Renal pelvis (tissue), 4 donors: ENCODE results near the gene LARGE1. TPM values are rescaled to one million over a fixed set of nuclear protein-coding genes. Genes with fewer than 3 reads are reported as not detected.
A peak's percentile ranks its signal among the peaks of the same experiment; 100 is the strongest.

Experiments used
- DNase-seq: peaks from one replicate; pipeline ENCODE4 v3.0.0-alpha.2; 2013
- polyA plus RNA-seq, 3 donors: library from polyadenylated mRNA; unstranded; fragments of 120-200 nt; gene quantifications; one replicate each; pipeline ENCODE4 v1.2.1, GENCODE V29; 2013; ENCODE audit not compliant: insufficient read length in 3 of 3

The LARGE1 gene
- polyA plus RNA-seq, 3 donors = 27.6 to 31.2 (median 28.1) TPM

DNA sequence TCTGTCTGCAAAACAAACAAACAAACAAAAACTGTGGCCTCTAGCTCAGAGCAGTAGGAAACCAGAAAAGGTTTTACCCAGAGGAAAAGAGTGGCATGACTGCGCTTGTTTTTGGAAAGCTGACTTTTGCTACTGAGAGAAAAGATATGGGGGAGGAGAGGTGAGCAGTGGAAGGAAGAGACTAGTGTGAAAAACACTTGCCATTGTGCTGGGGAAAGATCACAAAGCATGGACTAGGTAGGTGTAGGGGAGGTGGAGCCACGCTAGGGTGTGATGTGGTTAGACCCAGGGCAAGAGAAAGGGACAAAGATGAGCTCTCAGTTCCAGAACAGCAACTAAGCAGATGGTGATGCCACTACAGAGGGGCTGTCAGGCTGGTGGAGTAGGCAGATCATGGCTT lies 319.2 kb downstream of the LARGE1 start:
- no peak for DNase-seq

DNA sequence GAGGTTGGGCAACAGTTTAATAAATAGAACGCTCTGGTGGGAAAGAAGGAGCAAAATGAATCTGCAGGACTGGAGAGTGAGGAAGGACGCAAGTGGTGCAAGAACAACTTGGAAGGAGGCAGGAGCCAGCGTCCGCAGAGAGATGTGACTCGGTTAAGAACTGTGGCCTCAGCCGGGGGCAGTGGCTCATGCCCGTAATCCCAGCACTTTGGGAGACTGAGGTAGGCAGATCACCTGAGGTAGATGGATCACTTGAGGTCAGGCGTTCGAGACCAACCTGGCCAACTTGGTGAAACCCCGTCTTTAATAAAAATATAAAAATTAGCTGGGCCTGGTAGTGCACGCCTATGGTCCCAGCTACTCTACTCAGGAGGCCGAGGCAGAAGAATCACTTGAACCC lies 319.7 kb downstream of the LARGE1 start:
- no peak for DNase-seq

DNA sequence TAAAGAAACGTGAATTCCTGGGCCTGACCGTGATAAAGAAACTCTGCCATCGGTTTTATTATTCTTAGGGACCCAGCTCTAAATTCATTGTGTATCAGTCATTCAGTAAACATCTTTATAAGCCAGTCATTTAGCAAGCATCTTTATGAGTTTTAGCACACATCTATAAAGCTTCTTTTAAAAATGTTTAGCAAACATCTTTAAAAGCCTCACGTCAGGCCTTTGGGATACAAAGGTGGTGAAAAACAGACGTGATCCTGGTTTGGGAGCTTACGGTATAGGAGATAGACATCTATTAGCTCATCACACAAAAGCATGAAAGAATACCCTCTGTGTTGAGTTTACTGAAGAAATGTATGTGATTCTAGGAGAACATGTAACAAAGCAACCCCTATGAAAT lies 320.2 kb downstream of the LARGE1 start:
- no peak for DNase-seq

DNA sequence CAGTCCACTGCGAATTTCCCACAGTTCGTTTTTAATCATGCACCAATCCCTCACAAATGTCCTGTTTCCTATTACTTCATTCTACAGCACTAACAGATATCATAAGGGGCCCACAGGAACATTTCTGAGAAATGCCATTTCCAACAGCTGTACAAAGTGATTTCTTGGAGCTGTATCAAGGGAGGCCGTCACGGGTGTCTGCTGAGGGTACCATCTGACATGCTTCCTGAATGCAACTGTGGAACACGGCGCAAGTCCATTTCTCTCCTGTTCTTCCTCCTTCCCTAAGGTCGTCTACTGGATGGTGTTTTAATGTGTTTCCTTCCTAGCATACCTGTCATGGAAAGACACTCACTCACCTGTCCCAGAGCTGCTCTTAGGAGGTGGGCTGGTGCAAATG lies 320.7 kb downstream of the LARGE1 start:
- DNase-seq = no peak

DNA sequence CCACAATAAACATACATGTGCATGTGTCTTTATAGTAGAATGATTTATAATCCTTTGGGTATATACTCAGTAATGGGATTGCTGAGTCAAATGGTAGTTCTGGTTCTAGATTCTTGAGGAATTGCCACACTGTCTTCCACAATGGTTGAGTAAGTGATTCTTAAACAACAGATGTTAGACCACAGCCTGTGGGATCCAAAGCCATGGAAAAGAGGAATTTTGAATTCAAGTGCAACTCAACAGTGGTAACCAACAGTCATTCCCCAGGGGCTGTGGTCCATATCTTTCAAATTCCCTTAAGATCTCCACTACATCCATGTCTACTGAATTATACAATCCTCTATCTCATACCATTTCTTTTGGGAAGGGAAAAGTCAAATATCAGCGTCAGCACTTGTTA lies 321.5 kb downstream of the LARGE1 start:
- no peak for DNase-seq

DNA sequence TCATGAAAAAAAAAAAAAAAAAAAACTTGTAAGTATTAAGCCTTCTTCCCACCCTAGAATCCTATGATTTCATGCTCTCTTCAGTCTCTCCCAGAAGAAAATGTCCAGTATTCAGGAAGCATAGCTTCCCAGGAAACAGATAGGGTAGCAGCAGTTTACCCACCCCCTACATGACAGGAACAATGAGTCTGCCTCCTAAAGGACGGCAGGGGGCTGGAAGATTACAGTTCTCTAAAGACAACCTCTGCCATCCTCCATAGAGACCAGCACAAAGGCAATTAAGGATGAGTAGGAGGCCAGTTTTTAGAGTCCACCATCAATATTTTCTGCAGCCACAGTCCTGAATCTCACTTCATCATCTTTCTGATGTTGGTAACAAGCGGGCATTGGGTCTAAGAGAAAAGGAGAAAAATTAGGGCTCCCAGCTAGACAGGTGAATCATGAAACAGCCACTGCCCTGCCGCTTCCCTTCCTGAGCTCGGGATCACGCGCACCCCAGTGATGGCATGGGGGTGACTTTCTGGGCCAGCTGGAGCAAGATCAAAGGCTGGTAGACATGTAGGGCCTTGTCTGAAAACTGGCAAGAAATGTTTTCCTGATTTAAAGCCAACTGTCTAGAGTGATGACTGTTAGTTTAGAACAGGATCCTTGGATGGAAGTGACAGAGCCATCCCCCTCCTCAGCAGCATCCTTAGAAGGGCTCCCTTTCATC lies 322.8 kb downstream of the LARGE1 start:
- no peak for DNase-seq

DNA sequence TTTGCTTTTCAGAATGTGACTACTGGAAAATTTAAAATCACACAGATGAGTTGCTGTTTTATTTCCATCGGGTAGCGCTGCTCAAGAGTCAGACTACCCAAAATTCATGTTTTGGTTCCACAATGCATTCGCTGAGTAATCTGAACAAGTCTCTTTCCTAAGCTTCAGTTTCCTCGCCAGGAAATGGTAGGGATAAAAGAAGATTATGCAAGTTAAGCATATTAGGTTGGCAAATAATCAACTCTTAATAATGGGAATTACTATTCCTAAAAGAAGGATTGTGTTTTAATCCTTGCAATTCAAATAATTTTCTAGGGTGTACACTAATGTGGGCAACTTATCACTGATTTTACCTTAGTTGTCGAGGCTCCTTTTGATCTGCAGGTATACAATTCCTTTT lies 326.5 kb downstream of the LARGE1 start:
- no peak for DNase-seq

DNA sequence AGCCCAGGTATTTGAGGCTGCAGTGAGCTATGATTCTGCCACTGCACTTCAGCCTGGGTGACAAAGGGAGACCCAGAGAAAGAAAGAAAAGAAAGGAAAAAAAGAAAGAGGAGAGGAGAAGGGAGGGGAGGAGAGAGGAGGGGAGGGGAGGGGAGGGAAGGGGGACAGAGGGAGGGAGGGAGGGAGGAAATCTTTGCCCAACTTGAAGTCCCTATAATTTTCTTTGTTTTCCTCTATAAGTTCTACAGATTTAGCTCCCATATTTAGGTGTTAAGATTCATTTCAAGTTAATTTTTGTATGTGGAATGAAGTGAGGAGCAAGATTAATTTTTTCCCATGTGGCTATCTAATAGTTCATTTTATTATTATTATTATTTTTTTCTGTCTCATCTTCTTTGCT lies 328.3 kb downstream of the LARGE1 start:
- DNase-seq = no peak

DNA sequence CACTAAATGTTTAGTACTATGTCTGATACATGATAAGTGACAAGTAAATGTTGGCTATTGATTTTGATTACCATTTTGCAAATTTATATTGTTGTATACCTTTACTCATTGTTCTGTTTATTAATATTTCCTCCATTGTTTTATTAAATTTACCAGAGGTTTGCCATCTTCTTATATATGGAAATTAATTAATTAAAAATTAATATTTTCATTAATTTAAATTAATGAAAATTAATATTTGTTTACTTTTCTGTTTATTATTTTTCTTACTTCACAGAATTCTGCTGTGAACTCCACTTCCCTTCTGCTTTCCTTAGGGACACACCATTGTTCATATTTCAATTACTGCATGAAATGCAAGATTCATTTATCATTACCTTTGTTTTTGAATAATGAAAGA lies 331.0 kb downstream of the LARGE1 start:
- DNase-seq = no peak

DNA sequence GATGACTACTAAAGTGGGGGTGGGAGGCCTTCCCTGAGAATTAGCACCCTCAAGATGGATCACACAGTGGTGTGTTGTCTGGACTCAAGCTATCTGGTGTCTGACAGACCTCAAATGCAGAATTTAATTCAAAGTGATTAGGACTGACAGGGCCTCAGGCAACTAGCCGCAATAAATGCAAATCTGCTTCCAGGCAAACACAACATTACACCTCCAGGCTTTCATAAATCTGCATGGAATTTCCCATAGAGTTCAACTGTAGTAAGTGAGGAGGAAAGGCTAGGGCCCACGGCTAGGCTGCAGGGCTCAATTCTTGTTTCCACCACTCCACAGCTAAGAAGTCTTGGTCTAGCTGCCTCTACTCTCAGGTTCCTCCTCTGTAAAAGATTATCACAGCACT lies 331.4 kb downstream of the LARGE1 start:
- DNase-seq = no peak

DNA sequence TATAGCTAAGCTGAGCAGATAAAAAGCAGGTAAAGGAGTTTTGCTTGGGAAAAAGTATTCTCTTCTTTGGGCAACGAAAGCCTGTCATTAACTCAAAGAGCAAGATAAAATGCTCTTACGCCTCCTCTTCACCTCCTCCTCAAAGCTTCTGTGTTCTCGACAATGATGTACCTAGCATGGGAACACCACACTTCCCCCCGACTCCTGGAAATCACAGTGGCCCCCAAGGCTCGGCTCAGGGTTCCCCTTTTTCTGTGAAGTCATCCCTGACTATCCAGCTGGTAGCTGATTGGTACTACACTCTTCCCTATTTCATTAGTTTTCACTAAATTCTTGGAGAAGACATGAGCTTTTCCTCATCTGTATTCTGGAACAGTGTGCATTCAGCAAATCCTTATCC lies 336.1 kb downstream of the LARGE1 start:
- no peak for DNase-seq

DNA sequence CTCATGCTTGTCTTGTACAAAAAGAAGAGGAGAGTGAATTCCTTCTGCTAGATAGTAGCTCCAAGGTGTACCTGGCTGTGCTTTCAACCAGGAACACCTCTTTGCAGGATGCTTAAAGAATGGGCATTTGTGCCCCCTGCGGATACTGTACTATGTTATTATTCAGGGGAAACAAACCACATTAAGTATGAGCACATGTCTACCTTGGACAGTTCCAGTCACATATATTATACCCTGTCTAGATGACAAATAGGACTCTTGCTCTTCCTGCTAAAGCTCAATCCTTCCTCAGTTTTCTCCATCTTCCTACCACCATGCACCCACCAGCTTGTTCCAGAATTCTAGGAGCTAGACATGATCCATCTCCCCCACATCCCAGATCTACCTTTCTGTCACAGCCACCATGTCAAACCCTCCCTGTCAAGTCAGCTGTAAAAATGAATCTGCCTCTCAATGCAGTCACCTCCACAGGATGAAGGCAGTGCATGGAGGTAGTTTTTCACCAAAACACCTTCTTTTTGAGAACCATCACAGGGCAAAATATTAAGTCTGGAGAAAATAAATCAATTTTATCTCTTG lies 337.4 kb downstream of the LARGE1 start:
- no peak for DNase-seq

DNA sequence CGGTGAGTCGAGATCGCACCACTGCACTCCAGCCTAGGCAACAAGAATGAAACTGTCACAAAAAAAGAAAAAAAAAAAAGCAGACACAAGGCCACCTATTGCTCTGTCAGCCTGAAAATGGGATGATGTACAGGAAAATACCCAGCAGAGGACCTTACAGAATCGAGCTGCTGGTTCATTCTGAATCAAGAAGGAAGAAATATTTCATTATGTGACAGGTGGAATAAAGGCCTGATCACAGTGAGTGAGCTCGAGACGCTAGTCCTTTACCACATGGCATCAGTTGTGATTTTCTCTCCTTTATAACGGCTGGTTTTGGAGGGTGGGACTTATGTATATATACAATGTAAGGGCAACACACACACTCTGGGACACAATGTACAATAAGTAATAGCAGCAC lies 340.0 kb downstream of the LARGE1 start:
- DNase-seq = no peak

DNA sequence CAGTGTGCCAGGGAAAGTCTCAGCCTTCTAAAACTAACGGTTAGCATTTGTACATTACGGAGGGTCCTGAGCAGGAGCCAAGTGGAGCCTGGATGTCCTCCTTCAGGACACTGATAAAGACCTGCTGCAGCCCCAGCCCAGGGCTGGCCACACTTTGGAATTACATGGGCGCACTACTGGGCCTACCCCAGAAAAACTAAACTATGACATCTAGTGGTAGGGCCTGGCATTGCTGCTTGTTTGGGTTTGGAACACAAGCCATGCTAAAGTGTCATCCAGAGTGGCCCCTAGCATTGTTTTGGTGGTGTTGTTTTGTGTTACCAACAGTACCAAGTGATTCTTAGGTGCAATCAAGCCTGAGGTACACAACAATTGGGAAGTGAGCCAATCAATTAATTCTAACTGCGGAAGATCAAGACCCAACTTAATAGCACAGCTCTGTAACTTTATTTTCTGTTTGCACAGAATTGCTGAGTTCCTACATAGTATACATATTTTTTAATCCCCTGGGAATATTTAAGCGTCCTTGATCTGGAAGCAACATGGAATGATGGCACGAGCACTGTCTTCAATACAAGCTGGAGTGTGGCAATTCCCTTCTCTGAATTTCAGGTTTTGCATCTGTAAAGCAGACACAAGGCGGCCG lies 340.7 kb downstream of the LARGE1 start:
- no peak for DNase-seq

DNA sequence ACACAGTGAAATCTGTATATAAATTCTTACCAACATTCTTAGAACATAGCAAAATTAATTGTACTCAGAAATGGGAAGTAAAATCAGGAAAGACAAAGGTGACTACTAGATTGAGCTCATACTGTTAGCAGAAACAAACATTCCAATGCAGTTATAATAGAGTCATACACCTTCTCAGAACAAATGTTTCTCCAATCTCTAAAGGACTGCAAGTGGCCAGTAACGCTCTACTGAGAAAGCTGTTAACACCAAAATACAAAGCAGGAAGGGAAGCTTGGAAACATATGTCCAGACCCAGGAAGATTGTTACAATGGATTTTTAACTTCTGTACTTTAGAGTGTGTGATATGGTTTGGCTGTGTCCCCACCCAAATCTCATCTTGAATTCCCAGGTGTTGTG lies 341.5 kb downstream of the LARGE1 start:
- no peak for DNase-seq

DNA sequence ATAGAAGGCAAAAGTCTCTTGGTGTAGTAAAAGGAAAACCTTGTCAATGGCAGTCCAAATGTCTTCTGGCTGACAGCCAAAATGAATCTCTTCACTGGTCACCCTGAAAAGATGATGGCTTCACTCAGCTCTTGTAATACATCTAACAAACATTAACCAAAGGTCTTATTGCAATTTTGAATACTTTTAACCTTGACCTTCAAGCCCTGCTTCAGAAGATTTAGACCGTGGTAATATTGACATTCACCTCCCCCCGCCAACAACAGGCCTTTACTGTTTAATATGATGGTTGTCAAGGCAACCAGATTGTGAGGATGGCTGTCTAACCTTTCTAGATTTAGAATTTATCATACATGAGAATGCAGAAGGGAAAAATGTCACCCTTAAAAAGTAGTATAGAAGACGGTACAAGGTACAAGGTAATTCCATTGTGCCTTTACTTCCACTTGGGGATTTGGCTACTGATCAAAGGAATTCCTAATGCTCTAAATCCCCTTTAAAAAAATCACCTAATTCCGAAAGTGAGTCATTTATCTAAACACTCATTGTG lies 342.3 kb downstream of the LARGE1 start:
- DNase-seq = no peak

DNA sequence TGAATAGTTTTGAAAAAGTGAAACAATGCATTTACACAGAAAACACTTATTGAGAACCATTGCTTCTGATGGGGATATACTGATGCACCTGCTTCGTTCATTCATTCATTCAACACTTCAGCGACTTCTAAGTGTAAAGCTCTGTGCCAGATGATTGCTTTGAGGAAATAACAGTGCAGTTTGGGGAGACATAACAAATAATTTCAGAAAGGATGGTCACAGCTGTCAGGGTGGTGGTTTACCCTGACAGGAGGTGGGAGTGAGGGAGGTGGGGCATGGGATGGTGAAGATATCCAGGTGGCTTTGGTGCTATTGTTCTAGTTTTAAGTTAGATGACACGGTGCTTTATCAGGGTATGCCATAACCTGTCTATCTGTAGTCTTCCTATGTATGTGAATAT lies 344.1 kb downstream of the LARGE1 start:
- DNase-seq = no peak

DNA sequence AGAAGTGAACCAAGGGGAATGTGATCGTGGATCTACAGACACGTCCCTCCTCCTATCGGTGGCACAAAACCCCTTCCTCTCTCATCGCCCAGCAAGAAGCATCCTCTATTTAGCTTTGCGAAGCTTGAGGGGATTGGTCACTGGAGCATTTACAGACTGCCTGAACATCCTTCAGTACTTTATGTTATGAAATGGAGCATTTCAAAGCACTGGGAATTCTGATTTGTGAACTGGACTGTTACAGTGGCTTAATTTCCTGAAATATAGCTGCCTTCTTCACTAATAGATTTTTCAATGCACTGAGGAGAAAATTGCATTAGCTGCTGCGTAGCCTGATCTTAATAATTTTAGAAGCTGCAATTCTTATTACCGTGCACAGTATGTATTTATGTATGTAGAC lies 344.5 kb downstream of the LARGE1 start:
- DNase-seq = no peak

DNA sequence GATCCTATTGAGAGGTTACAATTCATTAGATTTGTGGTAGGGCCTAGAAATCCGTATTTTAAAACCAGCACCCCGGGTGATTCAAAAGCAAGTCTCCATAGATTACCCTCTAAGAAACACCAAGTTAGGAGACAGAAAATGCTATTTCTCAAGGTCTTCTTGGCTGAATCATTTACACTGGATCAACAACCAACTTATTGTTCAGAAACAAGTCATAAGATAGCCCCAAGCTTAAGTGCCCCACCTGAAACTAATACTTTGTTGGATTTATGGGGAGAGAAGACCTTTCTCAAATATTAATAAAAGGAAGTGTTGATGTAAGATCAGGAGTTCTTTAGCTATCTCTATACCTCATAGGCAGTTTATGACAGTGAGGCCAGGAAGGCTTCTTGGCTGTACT lies 345.2 kb downstream of the LARGE1 start:
- DNase-seq = no peak

DNA sequence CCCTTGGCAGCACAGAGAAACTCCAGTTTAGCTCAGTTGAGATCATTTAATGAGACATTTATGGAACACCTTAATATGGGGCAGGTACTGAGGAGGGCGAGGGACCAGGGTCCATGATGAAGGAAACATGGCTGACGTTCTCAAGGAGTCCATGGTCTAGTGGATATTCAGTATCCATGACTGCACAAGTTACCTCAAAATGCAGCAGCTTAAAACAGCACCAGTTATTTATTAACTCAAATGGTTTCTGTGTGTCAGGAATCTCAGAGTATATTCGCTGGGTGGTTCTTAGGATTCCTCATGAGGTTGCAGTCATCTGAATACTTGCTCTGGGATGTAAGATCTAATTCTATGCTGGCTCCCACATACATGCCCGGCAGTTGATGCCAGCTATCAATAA lies 346.8 kb downstream of the LARGE1 start:
- peak; percentile 60 for DNase-seq

DNA sequence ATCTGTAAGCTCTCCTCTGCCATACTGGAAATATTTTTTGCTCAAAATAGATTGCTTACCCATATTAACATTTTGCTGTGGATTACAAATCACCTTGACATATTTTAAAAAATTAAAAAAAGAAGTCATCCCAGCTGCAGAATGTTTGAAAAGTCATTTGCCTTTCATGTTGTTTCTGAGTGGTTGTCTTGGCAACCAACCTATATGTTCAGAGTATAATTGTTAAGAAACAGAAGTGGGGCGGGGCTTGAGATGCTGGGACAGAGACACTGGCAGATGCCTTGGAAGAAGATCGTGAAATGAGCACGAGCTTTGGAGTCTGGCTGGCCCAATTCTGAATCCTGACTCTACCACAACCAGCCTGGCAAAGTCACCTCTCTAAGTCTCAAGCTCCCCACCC lies 348.2 kb downstream of the LARGE1 start:
- DNase-seq = no peak

DNA sequence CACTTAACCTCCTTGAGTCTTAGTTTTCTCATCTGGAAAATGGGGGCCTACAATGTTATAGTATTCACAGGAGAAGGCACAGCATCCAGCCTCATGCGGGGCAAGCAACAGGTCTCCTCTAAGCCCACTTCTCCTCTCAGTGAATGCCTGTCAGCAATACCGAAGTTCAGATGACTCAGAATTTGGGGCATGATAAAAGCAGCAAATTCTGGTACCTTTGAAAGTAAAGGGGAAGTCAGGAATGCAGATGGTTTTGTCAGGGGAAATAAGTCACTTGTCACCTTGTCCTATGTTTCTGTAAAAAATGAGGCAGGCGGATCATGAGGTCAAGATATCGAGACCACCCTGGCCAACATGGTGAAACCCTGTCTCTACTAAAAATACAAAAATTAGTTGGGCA lies 350.2 kb downstream of the LARGE1 start:
- DNase-seq = no peak

DNA sequence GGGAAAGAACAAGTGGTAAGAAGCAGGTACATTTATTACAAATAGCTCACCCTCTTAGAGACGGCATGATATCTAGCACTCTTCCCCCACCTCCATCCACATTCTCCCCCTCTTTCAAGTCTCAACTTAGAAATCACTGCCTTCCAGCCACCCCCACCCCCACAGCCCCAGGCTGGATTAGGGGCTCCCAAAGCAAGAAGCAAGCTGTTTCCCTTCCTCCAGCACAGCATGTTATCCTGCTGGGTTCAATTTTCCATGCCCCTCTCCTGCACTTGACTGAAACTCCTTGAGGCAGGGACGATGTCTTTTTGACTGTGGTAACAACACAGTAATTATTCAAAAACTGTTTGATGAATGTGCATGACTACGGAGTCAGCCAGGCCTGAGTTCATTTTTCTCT lies 350.7 kb downstream of the LARGE1 start:
- DNase-seq = no peak
